Measurements from ENCODE around the gene MTG2. TPM values are rescaled to one million over a fixed set of nuclear protein-coding genes. Genes with fewer than 3 reads are reported as not detected.

Gene MTG2
- total RNA-seq, 4 donors from 2014 or later = 21.4 to 42.0 (median 29.1) TPM

DNA sequence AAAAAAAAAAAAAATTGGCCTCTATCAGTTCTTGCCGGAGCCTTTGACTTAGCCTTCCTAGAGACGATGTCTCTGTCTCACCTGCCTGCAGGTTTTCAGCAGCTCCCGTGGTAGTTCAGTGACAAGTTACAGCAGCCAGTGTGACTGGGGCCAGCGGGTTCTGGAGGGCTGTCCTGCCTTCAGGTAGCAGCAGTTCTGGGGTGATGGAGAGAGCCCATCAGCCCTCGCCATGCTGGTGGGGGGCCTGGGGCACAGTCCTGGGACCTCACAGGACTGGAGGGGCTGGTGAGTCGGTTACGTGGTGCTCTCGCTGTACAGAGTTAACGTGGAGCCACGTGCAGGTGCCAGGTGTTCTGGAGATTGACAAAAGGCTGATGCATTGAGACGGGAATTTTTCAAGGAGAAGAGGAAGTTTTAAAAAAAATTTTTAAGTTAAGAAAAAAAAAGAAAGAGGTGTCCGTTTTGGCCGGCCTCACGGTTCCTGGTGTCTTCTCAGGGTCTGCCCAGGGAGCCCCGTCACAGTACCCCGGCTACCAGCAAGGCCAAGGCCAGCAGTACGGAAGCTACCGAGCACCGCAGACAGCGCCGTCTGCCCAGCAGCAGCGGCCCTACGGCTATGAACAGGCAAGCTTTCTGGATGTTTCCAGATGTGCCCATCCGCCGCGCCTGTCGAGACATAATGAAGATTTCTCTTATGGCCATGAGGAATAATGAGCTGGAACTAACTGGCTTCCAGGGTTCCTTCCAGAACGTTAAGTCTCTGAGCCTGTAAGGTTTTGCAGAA, 8.6 kb upstream of the MTG2 start:
- 94 to 97% methylated on average over 28 of the region's 28 CpGs for WGBS, 2 donors
- H3K4me3 ChIP-seq (ENCODE audit: low read depth, poor library complexity, severe bottlenecking) = no peak overlapping the region
- intact Hi-C loops (cut with DNase I; ENCODE audit: low total_unique reads) = no loop called here
- TF ChIP-seq, protein P1, sequence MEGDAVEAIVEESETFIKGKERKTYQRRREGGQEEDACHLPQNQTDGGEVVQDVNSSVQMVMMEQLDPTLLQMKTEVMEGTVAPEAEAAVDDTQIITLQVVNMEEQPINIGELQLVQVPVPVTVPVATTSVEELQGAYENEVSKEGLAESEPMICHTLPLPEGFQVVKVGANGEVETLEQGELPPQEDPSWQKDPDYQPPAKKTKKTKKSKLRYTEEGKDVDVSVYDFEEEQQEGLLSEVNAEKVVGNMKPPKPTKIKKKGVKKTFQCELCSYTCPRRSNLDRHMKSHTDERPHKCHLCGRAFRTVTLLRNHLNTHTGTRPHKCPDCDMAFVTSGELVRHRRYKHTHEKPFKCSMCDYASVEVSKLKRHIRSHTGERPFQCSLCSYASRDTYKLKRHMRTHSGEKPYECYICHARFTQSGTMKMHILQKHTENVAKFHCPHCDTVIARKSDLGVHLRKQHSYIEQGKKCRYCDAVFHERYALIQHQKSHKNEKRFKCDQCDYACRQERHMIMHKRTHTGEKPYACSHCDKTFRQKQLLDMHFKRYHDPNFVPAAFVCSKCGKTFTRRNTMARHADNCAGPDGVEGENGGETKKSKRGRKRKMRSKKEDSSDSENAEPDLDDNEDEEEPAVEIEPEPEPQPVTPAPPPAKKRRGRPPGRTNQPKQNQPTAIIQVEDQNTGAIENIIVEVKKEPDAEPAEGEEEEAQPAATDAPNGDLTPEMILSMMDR (IDR thresholded peaks at IDR 0.05) = no peak
- no peak for TF ChIP-seq POLR2A (IDR thresholded peaks at IDR 0.05)
- no peak for DNase-seq (ENCODE audit: low spot score in 2 of 2)

DNA sequence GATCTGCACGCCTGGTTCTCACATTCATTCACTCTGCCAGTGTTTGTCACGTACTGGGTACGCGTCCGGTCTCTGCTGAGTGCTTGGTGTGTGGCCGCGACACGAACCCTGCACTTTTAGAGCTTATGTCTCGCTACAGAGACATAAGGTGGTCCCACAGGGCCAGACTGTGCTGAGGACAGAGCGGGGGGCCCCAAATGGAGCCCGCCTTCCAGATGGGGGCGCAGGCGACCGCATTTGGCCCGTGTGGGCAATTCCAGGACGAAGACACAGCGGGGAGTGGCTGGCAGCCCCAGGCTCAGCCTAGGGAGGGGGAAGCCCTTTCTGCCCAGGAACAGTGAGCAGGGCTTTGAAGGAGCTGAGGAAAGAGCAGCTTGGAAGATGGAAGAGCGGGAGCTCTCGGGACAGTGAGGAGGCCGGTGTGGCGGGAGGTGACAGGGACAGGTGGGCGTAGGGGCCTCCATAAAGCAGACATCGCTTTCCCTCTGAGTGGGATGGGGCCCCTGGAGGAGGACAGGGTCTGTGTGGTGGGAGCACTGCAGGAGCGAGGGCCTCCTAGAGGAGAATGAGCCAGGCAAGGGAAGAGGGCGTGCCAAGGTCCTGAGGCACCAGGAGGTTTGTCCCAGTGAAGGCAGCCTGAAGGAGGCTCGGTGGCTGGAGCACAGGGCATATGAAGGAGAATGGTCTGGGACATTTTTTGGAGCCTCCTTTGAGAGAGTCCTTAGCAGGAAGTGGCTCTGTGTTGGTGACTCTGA, 7.8 kb upstream of the MTG2 start:
- DNase-seq (ENCODE audit: low spot score in 2 of 2) = no peak
- 94 to 95% methylated on average over 26 of the region's 26 CpGs for WGBS, 2 donors
- no peak overlapping the region for H3K4me3 ChIP-seq (ENCODE audit: low read depth, poor library complexity, severe bottlenecking)
- TF ChIP-seq, protein P1 (IDR thresholded peaks at IDR 0.05) = no peak
- no peak for TF ChIP-seq POLR2A (IDR thresholded peaks at IDR 0.05)
- intact Hi-C loops (cut with DNase I; ENCODE audit: low total_unique reads) = no loop called here

DNA sequence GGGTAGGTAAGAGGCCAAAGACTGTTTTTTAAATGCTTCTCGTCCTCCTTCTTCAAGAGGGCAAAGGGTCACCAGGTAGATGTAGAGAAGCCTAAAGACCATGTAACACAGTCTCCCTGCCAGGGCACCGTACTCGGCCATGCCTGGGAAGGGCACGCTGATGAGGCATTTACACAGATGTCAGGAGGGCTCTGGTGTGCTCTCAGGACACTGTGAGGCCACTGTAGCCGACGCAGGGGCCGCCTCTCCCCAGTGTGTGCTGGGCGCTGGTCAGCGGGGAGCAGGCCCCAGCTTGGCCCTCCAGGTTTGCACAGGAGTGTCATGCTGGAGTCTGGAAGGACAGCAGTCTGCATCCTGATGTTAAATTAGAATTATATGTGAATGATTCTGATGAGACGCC, 7.1 kb upstream of the MTG2 start:
- no peak for TF ChIP-seq POLR2A (IDR thresholded peaks at IDR 0.05)
- TF ChIP-seq, protein P1 (IDR thresholded peaks at IDR 0.05) = no peak
- intact Hi-C loops (cut with DNase I; ENCODE audit: low total_unique reads) = no loop called here
- DNase-seq (ENCODE audit: low spot score in 2 of 2) = no peak
- 93 to 98% methylated on average over 10 of the region's 10 CpGs for WGBS, 2 donors
- H3K4me3 ChIP-seq (ENCODE audit: low read depth, poor library complexity, severe bottlenecking) = no peak overlapping the region

DNA sequence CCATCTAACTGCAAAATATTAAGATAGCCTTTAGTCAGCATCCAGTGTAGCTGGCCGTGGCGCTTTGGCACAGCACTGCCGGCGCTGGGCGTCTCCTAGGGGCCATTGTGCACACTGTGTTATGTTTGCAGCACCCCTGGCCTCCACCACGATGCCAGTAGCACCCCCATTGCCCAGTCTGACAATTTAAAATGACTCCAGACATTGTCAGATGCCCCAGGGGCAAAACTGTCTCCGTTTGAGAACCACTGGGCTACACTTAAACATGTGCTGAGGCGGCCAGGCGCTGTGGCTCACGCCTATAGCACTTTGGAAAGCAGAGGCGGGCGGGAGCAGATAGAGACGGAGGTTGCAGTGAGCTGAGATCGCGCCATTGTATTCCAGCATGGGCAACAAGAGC, 6.0 kb upstream of the MTG2 start:
- no peak for DNase-seq (ENCODE audit: low spot score in 2 of 2)
- intact Hi-C loops (cut with DNase I; ENCODE audit: low total_unique reads) = no loop called here
- 79 to 80% methylated on average over 15 of the region's 15 CpGs for WGBS, 2 donors
- no peak overlapping the region for H3K4me3 ChIP-seq (ENCODE audit: low read depth, poor library complexity, severe bottlenecking)
- no peak for TF ChIP-seq POLR2A (IDR thresholded peaks at IDR 0.05)
- TF ChIP-seq, protein P1 (IDR thresholded peaks at IDR 0.05) = no peak

GRCh38 chr20:62177307-62177706, 5.5 kb upstream of the MTG2 start:
- whole genome bisulfite sequencing, 2 donors = 71 to 83% methylated on average over 9 of the region's 9 CpGs

More at GRCh38 chr20:62177307-62177706, 5.5 kb upstream of the MTG2 start:
- DNase-seq (ENCODE audit: low spot score in 2 of 2) = no peak
- no peak for TF ChIP-seq POLR2A (IDR thresholded peaks at IDR 0.05)
- TF ChIP-seq, protein P1 (IDR thresholded peaks at IDR 0.05) = no peak
- no peak overlapping the region for H3K4me3 ChIP-seq (ENCODE audit: low read depth, poor library complexity, severe bottlenecking)
- intact Hi-C loops (cut with DNase I; ENCODE audit: low total_unique reads) = no loop called here

Measured in lower leg skin (tissue), 4 donors.